SK-N-MC (cell line): ENCODE results near the gene CDHR5.

Experiments used
- DNase-seq: peaks from one replicate; pipeline ENCODE4 v3.0.0-alpha.2; 2011; ENCODE audit warnings: low read depth, low spot score
- H3K27ac ChIP-seq: fragments of 200-600 bp; sonication (generic); 2 replicates; pipeline ENCODE4 v1.5.1; 2016; ENCODE audit warnings: mixed run types
- H3K36me3 ChIP-seq: fragments of 200-600 bp; sonication (generic); 2 replicates; pipeline ENCODE4 v1.6.1; 2017; ENCODE audit warnings: antibody characterized with exemption, low read length, mixed read lengths; ENCODE audit not compliant: insufficient read depth
- H3K4me3 ChIP-seq: fragments of 200-600 bp; sonication (generic); 2 replicates; pipeline ENCODE4 v1.5.1; 2016
- H3K9ac ChIP-seq: fragments of 200-600 bp; sonication (generic); 2 replicates; pipeline ENCODE4 v1.8.0; 2017; ENCODE audit warnings: mixed run types, mixed read lengths; ENCODE audit not compliant: insufficient read length
- H3K9me3 ChIP-seq: fragments of 200-600 bp; sonication (generic); 2 replicates; pipeline ENCODE4 v1.6.1; 2017; ENCODE audit warnings: low read depth, mild to moderate bottlenecking, antibody characterized with exemption, low read length, moderate library complexity, mixed read lengths
- EZH2 ChIP-seq: fragments of 200-600 bp; sonication (generic); IDR thresholded peaks from one replicate; pipeline ENCODE4 v1.6.1; 2017; ENCODE audit warnings: antibody characterized with exemption
- FOXP2 ChIP-seq: optimal IDR thresholded peaks from 2 replicates; pipeline ENCODE3; 2011; ENCODE audit warnings: mild to moderate bottlenecking, moderate library complexity; ENCODE audit not compliant: insufficient read depth; ENCODE audit errors: extremely low read length, control extremely low read depth
- POLR2AphosphoS5 ChIP-seq: IDR thresholded peaks from 2 replicates; pipeline ENCODE4 v1.6.1; 2012; ENCODE audit warnings: mild to moderate bottlenecking, low read depth, low read length, borderline replicate concordance

CDHR5 gene

GRCh38 chr11:621838-622237 lies 2.9 kb downstream of the CDHR5 start:
- Histone ChIP-seq H3K9ac (no peak overlapping the region), H3K9me3 (no peaks in the 10 kb centered on the region), H3K4me3 (no peak overlapping the region), H3K27ac (no peak overlapping the region), H3K36me3 (no peaks in the 10 kb centered on the region)
- no peak for DNase-seq
- TF ChIP-seq POLR2AphosphoS5 (no peak), FOXP2 (no peak), EZH2 (no peak)

- Histone ChIP-seq H3K9me3 (no peaks in the 10 kb centered on the region), H3K36me3 (no peaks in the 10 kb centered on the region), H3K4me3 (no peak overlapping the region), H3K9ac (no peak overlapping the region), H3K27ac (no peak overlapping the region)
- no peak for TF ChIP-seq EZH2
- TF ChIP-seq FOXP2 = no peak
- no peak for TF ChIP-seq POLR2AphosphoS5
- DNase-seq = no peak
Measured at GRCh38 chr11:620935-621814, 3.6 kb downstream of the CDHR5 start.

GRCh38 chr11:620201-620600 lies 4.6 kb downstream of the CDHR5 start:
- no peak for DNase-seq
- no peak overlapping the region for H3K27ac ChIP-seq
- no peak overlapping the region for H3K4me3 ChIP-seq
- H3K36me3 ChIP-seq = no peaks in the 10 kb centered on the region
- H3K9me3 ChIP-seq = no peaks in the 10 kb centered on the region
- TF ChIP-seq FOXP2 = no peak
- no peak for TF ChIP-seq POLR2AphosphoS5
- no peak for TF ChIP-seq EZH2
- H3K9ac ChIP-seq = no peak overlapping the region

GRCh38 chr11:619628-620050 lies 5.1 kb downstream of the CDHR5 start:
- no peaks in the 10 kb centered on the region for H3K36me3 ChIP-seq
- H3K9me3 ChIP-seq = no peaks in the 10 kb centered on the region
- no peak overlapping the region for H3K9ac ChIP-seq
- TF ChIP-seq EZH2 (no peak), FOXP2 (no peak), POLR2AphosphoS5 (no peak)
- H3K27ac ChIP-seq = no peak overlapping the region
- H3K4me3 ChIP-seq = no peak overlapping the region
- DNase-seq = no peak

GRCh38 chr11:618856-619627 lies 5.7 kb downstream of the CDHR5 start:
- DNase-seq = no peak
- H3K36me3 ChIP-seq = no peaks in the 10 kb centered on the region
- H3K27ac ChIP-seq = no peak overlapping the region
- no peak overlapping the region for H3K4me3 ChIP-seq
- no peak for TF ChIP-seq EZH2
- TF ChIP-seq POLR2AphosphoS5 = no peak
- TF ChIP-seq FOXP2 = no peak
- no peaks in the 10 kb centered on the region for H3K9me3 ChIP-seq
- no peak overlapping the region for H3K9ac ChIP-seq

- no peak for DNase-seq
- H3K9ac ChIP-seq = no peak overlapping the region
- no peak for TF ChIP-seq FOXP2
- no peak for TF ChIP-seq EZH2
- TF ChIP-seq POLR2AphosphoS5 = no peak
- no peak overlapping the region for H3K27ac ChIP-seq
- no peaks in the 10 kb centered on the region for H3K9me3 ChIP-seq
- H3K4me3 ChIP-seq = no peak overlapping the region
- H3K36me3 ChIP-seq = peaks cover 2% of the 10 kb centered on the region; the same call in 1 of the 2 replicates
Measured at GRCh38 chr11:617912-618682, 6.7 kb downstream of the CDHR5 start.

- Histone ChIP-seq H3K9me3 (no peaks in the 10 kb centered on the region), H3K4me3 (no peak overlapping the region), H3K36me3 (peaks cover 8% of the 10 kb centered on the region; the same call in 1 of the 2 replicates), H3K27ac (no peak overlapping the region), H3K9ac (no peak overlapping the region)
- DNase-seq = no peak
- TF ChIP-seq POLR2AphosphoS5 = no peak
- no peak for TF ChIP-seq EZH2
- TF ChIP-seq FOXP2 = no peak
Measured at GRCh38 chr11:617199-617911, 7.4 kb downstream of the CDHR5 start.
